ENCODE measurements around the gene MLPH.

DNA sequence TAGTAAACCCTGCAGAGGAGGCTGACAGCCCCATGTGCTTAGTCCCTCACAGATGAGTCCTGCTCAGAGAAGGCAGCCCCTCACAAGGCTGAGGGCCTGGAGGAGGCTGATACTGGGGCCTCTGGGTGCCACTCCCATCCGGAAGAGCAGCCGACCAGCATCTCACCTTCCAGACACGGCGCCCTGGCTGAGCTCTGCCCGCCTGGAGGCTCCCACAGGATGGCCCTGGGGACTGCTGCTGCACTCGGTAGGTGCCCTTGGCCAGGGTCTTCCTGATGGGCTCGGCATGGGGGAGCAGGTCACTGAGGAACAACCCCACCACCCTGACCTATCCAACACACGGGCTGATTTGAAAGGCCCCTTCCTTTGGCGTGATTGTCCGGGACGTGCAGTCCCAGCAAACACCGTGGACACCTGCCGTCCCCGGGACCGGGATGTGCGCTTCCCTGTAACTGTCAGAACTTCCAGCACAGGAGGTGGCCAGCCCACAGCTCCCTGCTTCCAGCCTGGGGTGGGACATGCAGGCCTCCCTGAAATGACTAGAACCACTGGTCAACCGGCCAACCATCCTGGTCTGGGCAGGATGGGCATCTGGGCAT, 38.6 kb downstream of the MLPH start:
- TF ChIP-seq FOSL2 (IDR thresholded peaks at IDR 0.05; ENCODE audit: borderline replicate concordance, low read depth): no peak
- TF ChIP-seq TAF1 (IDR thresholded peaks at IDR 0.05; ENCODE audit: borderline replicate concordance, low read depth, low read length): no peak
- TF ChIP-seq, protein P1, sequence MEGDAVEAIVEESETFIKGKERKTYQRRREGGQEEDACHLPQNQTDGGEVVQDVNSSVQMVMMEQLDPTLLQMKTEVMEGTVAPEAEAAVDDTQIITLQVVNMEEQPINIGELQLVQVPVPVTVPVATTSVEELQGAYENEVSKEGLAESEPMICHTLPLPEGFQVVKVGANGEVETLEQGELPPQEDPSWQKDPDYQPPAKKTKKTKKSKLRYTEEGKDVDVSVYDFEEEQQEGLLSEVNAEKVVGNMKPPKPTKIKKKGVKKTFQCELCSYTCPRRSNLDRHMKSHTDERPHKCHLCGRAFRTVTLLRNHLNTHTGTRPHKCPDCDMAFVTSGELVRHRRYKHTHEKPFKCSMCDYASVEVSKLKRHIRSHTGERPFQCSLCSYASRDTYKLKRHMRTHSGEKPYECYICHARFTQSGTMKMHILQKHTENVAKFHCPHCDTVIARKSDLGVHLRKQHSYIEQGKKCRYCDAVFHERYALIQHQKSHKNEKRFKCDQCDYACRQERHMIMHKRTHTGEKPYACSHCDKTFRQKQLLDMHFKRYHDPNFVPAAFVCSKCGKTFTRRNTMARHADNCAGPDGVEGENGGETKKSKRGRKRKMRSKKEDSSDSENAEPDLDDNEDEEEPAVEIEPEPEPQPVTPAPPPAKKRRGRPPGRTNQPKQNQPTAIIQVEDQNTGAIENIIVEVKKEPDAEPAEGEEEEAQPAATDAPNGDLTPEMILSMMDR (IDR thresholded peaks at IDR 0.05): no peak
- TF ChIP-seq, protein P2, sequence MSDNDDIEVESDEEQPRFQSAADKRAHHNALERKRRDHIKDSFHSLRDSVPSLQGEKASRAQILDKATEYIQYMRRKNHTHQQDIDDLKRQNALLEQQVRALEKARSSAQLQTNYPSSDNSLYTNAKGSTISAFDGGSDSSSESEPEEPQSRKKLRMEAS (IDR thresholded peaks at IDR 0.05; ENCODE audit: low read depth): no peak
- no peak for TF ChIP-seq YY1 (IDR thresholded peaks at IDR 0.05; ENCODE audit: low read depth)
- no peak for TF ChIP-seq POLR2AphosphoS5 (IDR thresholded peaks at IDR 0.05; ENCODE audit: low read depth, low read length)
- no peak for TF ChIP-seq JUND (IDR thresholded peaks at IDR 0.05)
- no peak for TF ChIP-seq GATA2 (CRISPR knock-in tag; IDR thresholded peaks at IDR 0.05)
- TF ChIP-seq, protein P3, sequence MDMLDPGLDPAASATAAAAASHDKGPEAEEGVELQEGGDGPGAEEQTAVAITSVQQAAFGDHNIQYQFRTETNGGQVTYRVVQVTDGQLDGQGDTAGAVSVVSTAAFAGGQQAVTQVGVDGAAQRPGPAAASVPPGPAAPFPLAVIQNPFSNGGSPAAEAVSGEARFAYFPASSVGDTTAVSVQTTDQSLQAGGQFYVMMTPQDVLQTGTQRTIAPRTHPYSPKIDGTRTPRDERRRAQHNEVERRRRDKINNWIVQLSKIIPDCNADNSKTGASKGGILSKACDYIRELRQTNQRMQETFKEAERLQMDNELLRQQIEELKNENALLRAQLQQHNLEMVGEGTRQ (IDR thresholded peaks at IDR 0.05; ENCODE audit: borderline replicate concordance, low read depth, low read length): no peak
- no peak for TF ChIP-seq CHD2 (IDR thresholded peaks at IDR 0.05; ENCODE audit: low read length, partially characterized antibody)
- no peak for TF ChIP-seq TEAD4 (IDR thresholded peaks at IDR 0.05; ENCODE audit: borderline replicate concordance, insufficient read depth)
- TF ChIP-seq RFX5 (IDR thresholded peaks at IDR 0.05; ENCODE audit: low read length): no peak
